Smooth muscle cell (in vitro differentiated cells): ENCODE measurements around the gene TBX20. TPM values are rescaled to one million over a fixed set of nuclear protein-coding genes. Genes with fewer than 3 reads are reported as not detected.

Experiments used
- DNase-seq: peaks from one replicate; lab custom pipeline; 2025; ENCODE audit not compliant: unreplicated experiment; lab: John Stamatoyannopoulos, UW
- H2AFZ ChIP-seq: fragments of 200-600 bp; sonication (generic); 2 replicates; pipeline ENCODE4 v1.6.0; 2016; ENCODE audit warnings: antibody characterized with exemption, low read depth, mild to moderate bottlenecking
- H3F3A ChIP-seq: fragments of 200-600 bp; sonication (generic); 2 replicates; pipeline ENCODE4 v1.6.0; 2017; ENCODE audit warnings: antibody characterized with exemption, low read depth
- H3K27ac ChIP-seq: fragments of 200-600 bp; sonication (generic); 2 replicates; pipeline ENCODE4 v1.5.1; 2016; ENCODE audit warnings: low read depth, mild to moderate bottlenecking
- H3K27me3 ChIP-seq: fragments of 200-600 bp; sonication (generic); 2 replicates; pipeline ENCODE4 v1.6.1; 2016; ENCODE audit warnings: low read depth, mild to moderate bottlenecking
- H3K36me3 ChIP-seq: fragments of 200-600 bp; sonication (generic); 2 replicates; pipeline ENCODE4 v1.5.1; 2016; ENCODE audit warnings: low read depth
- H3K4me1 ChIP-seq: fragments of 200-600 bp; sonication (generic); 2 replicates; pipeline ENCODE4 v1.5.1; 2016; ENCODE audit warnings: low read depth
- H3K4me2 ChIP-seq: fragments of 200-600 bp; sonication (generic); 2 replicates; pipeline ENCODE4 v1.6.0; 2016; ENCODE audit warnings: mild to moderate bottlenecking
- H3K4me3 ChIP-seq: fragments of 200-600 bp; sonication (generic); 2 replicates; pipeline ENCODE4 v1.5.1; 2016; ENCODE audit warnings: mild to moderate bottlenecking
- H3K79me2 ChIP-seq: fragments of 200-600 bp; sonication (generic); 2 replicates; pipeline ENCODE4 v1.6.0; 2016; ENCODE audit warnings: low read depth, mild to moderate bottlenecking
- H3K9ac ChIP-seq: fragments of 200-600 bp; sonication (generic); 2 replicates; pipeline ENCODE4 v1.6.0; 2016; ENCODE audit warnings: low read depth
- H3K9me3 ChIP-seq: fragments of 200-600 bp; sonication (generic); replicated peaks from 2 replicates; pipeline ENCODE4 v1.5.1; 2016; ENCODE audit warnings: low read depth
- H4K20me1 ChIP-seq: fragments of 200-600 bp; sonication (generic); 2 replicates; pipeline ENCODE4 v1.6.0; 2016; ENCODE audit warnings: low read depth
- WGBS: methylation state at CpG from one replicate; pipeline ENCODE4 v1.1.7; 2016; ENCODE audit warnings: low lambda C conversion rate; 5-methylcytosine and 5-hydroxymethylcytosine counted together
- polyA plus RNA-seq: library from polyadenylated mRNA; unstranded; fragments of >200 nt; fragmentation: Nextera tagmentation; extraction: Ambion mirVana; gene quantifications from 2 replicates; pipeline ENCODE4 v1.2.1, GENCODE V29; 2016
- total RNA-seq: library from RNA; depleted of rRNA; stranded (reverse); fragments of >200 nt; gene quantifications from 2 replicates; pipeline ENCODE4 v1.2.3, GENCODE V29; 2014
- TF ChIP-seq, protein P1 (sequence below): fragments of 200-600 bp; sonication (generic); IDR thresholded peaks from 2 replicates; pipeline ENCODE4 v1.5.1; 2017; ENCODE audit warnings: borderline replicate concordance, mild to moderate bottlenecking, antibody characterized with exemption; ENCODE audit not compliant: insufficient read depth, poor library complexity, severe bottlenecking

TBX20 gene
- 58.4 and 71.1 TPM in 2 replicates for total RNA-seq
- polyA plus RNA-seq: 4.3 and 5.0 TPM in 2 replicates

DNA sequence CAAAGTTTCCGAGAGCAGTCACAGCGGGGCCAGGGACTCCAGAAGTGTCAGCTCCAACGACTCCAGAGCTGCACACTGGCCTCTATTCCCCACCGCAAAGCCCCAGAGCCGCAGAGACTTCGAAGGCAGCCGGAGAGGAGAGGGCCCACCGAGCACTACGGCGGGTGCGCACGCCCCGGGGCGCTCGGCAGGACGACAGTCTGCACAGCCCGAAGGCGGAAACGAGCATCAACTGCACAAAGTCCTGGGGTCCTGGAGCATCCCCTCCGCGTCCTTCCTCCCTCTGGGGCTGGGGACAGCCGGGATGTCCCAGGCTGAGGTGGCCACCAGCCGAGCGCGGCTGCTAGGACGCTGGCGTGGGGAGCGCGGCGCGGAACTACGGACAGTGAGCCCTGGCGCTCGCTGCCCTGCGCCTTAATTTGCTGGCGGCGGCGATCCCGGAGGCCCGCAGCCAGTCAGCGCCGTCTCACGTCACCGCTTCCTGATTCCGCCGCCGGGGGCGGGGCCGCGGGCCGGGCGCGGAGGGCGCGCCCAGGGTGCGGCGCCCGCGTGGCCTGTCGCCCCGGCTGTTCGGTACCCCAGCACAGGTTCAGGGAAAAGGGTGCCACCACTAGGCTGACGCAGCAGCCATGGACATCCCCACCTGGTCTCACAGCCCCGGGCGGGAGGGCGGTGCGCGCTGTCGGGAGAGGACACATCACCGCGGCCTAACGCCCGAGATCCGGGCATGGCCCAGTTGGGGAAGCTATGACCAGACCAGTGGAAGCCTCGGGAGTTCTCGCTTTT, at the start of gene TBX20:
Gene TBX20, minus strand, starts transcription at position 391 of the 786 bp plus-strand sequence. CDS start 480 bp downstream, outside the sequence.
- Histone ChIP-seq H3K9me3 (no peaks in the 10 kb centered on the region), H3K9ac (peak within 1 kb of the TSS; percentile 85), H3K36me3 (no peaks in the 10 kb centered on the region), H3K79me2 (peaks cover 98% of the 10 kb centered on the region), H2AFZ (peak within 1 kb of the TSS; percentile 80), H3K4me2 (peak within 1 kb of the TSS; percentile 86), H3K27me3 (peaks cover 17% of the 10 kb centered on the region), H3F3A (peaks cover 5% of the 10 kb centered on the region), H3K4me1 (no peaks in the 10 kb centered on the region), H3K4me3 (peak within 1 kb of the TSS; percentile 74), H3K27ac (peak within 1 kb of the TSS; percentile 95), H4K20me1 (peaks cover 50% of the 10 kb centered on the region)
- DNase-seq: peak; percentile 82
- TF ChIP-seq, protein P1, sequence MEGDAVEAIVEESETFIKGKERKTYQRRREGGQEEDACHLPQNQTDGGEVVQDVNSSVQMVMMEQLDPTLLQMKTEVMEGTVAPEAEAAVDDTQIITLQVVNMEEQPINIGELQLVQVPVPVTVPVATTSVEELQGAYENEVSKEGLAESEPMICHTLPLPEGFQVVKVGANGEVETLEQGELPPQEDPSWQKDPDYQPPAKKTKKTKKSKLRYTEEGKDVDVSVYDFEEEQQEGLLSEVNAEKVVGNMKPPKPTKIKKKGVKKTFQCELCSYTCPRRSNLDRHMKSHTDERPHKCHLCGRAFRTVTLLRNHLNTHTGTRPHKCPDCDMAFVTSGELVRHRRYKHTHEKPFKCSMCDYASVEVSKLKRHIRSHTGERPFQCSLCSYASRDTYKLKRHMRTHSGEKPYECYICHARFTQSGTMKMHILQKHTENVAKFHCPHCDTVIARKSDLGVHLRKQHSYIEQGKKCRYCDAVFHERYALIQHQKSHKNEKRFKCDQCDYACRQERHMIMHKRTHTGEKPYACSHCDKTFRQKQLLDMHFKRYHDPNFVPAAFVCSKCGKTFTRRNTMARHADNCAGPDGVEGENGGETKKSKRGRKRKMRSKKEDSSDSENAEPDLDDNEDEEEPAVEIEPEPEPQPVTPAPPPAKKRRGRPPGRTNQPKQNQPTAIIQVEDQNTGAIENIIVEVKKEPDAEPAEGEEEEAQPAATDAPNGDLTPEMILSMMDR: no peak
- under 1% methylated on average over 68 of the region's 76 CpGs for WGBS

DNA sequence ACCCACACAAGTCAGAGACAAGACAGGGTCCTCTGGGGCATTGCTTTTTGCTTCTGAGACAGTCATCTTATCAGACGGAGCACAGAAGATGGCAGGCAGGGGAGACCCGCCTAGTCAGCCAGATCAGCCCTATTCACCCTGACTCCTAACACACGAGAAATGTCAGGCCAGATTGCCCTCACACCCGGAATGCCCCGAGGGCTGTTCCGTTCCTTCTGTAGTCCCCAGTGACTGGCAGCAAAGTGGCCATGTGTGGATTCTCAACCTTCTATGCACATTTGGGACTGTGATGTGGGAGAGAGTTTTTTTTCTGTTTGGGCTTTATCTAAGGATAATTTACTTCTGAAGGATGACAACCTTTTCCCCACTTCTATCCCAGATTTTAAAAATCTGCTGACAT, 35.5 kb upstream of the TBX20 start:
- no peak overlapping the region for H2AFZ ChIP-seq
- 68% methylated on average over 6 of the region's 6 CpGs for WGBS
- no peak overlapping the region for H3K4me3 ChIP-seq
- H3F3A ChIP-seq: no peaks in the 10 kb centered on the region
- no peak overlapping the region for H3K4me2 ChIP-seq
- H3K27me3 ChIP-seq: no peaks in the 10 kb centered on the region
- H3K27ac ChIP-seq: no peak overlapping the region
- H4K20me1 ChIP-seq: no peaks in the 10 kb centered on the region
- no peaks in the 10 kb centered on the region for H3K9me3 ChIP-seq
- H3K36me3 ChIP-seq: no peaks in the 10 kb centered on the region
- H3K4me1 ChIP-seq: no peaks in the 10 kb centered on the region
- TF ChIP-seq, protein P1: no peak
- no peaks in the 10 kb centered on the region for H3K79me2 ChIP-seq
- no peak for DNase-seq
- no peak overlapping the region for H3K9ac ChIP-seq

DNA sequence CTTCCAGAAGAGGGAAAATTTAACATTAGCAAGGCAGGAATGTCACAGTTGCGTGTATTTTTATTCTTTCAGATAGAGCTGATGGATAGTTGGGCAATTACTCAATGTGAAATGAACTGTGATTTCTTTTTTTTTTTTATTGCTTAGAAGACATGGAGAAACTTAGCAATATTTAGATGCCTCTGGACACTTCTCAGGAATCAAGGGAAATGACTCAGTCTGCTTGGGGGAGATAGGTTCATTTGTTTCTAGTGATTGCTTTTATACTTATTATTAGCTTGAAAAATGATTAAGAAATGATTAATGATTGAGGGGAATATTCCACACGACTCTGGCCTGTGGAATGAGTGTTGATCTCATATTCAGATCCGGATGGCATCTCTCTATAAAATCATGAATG, 33.1 kb upstream of the TBX20 start:
- H3K4me1 ChIP-seq: no peaks in the 10 kb centered on the region
- H3F3A ChIP-seq: no peaks in the 10 kb centered on the region
- TF ChIP-seq, protein P1: no peak
- H3K36me3 ChIP-seq: no peaks in the 10 kb centered on the region
- DNase-seq: no peak
- no peaks in the 10 kb centered on the region for H3K79me2 ChIP-seq
- H3K9ac ChIP-seq: no peak overlapping the region
- H3K4me2 ChIP-seq: no peak overlapping the region
- H3K9me3 ChIP-seq: no peaks in the 10 kb centered on the region
- H3K4me3 ChIP-seq: no peak overlapping the region
- no peaks in the 10 kb centered on the region for H4K20me1 ChIP-seq
- no peak overlapping the region for H3K27ac ChIP-seq
- 83% methylated on average over 3 of the region's 3 CpGs for WGBS
- H2AFZ ChIP-seq: no peak overlapping the region
- H3K27me3 ChIP-seq: no peaks in the 10 kb centered on the region

GRCh38 chr7:35286422-35286821, 32.5 kb upstream of the TBX20 start:
- H2AFZ ChIP-seq: peak overlapping the region; percentile 12
- H3K79me2 ChIP-seq: no peaks in the 10 kb centered on the region
- H3K4me3 ChIP-seq: no peak overlapping the region
- H3K9ac ChIP-seq: no peak overlapping the region
- no peaks in the 10 kb centered on the region for H3K27me3 ChIP-seq
- no peaks in the 10 kb centered on the region for H4K20me1 ChIP-seq
- H3K9me3 ChIP-seq: no peaks in the 10 kb centered on the region
- TF ChIP-seq, protein P1: no peak
- no peaks in the 10 kb centered on the region for H3K36me3 ChIP-seq
- H3K4me2 ChIP-seq: no peak overlapping the region
- DNase-seq: no peak
- H3F3A ChIP-seq: no peaks in the 10 kb centered on the region
- H3K4me1 ChIP-seq: no peaks in the 10 kb centered on the region
- H3K27ac ChIP-seq: peak overlapping the region; percentile 12
